Activated CD4-positive, alpha-beta T cell treated with anti-CD3 and anti-CD28 coated beads, Interleukin-2, amount 50 U/mL, for 24 hours (primary cell): Measurements from ENCODE around the gene CDC14A.
"Not testable (repeated sequence)": the region's sequence is repeated elsewhere in the genome, so short reads cannot be mapped to it uniquely, and the experiment has no call there.

Experiments used
- DNase-seq, 2 donors: peaks; one replicate each; pipeline ENCODE4 v3.0.0-alpha.2; 2020; ENCODE audit warnings: low read depth in 1 of 2, low spot score in 1 of 2

CDC14A gene, protein sequence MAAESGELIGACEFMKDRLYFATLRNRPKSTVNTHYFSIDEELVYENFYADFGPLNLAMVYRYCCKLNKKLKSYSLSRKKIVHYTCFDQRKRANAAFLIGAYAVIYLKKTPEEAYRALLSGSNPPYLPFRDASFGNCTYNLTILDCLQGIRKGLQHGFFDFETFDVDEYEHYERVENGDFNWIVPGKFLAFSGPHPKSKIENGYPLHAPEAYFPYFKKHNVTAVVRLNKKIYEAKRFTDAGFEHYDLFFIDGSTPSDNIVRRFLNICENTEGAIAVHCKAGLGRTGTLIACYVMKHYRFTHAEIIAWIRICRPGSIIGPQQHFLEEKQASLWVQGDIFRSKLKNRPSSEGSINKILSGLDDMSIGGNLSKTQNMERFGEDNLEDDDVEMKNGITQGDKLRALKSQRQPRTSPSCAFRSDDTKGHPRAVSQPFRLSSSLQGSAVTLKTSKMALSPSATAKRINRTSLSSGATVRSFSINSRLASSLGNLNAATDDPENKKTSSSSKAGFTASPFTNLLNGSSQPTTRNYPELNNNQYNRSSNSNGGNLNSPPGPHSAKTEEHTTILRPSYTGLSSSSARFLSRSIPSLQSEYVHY

GRCh38 chr1:100352267-100353070, at the start of gene CDC14A:
TSS of gene CDC14A (plus strand) at chr1:100352506. CDS start at chr1:100352955, 449 bp downstream.
- peak; percentile 59 to 70 for DNase-seq

- DNase-seq: no peak
Measured at GRCh38 chr1:100302739-100303138, 49.6 kb upstream of the CDC14A start.

DNA sequence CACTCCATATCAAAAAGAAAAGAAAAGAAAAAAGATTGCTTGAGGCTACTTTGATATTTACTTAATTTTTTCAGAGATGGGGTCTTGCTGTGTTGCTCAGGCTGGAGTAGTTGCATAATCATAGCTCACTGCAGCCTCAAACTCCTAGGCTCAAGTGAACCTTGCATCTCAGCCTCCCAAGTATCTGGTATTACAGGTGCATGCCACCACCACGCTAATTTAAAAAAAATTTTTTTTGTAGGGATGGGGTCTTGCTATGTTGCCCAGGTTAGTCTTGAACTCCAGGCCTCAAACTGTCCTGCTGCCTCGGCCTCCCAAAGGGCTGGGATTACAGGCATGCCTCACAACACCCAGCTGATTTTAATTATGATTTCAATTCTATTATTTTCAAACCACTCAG, 48.1 kb upstream of the CDC14A start:
- no peak for DNase-seq

GRCh38 chr1:100304921-100305320, 47.4 kb upstream of the CDC14A start:
- no peak for DNase-seq

DNA sequence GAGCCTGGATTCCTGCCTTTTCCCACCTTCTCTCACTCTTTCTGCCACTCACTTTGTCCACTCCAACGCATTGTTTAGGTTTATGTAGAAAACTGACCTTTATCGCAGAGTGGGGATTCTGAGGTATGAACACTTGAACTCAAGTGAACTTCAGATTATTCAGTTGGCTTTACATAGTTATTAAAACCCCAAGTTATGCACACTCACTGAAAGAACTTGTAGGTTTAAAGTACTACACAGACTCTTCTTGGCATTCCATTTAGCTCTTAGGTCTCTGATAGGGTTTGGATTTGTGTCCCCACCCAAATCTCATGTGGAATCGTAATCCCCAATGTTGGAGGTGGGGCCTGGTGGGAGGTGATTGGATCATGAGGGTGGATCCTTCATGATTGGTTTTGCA, 46.4 kb upstream of the CDC14A start:
- DNase-seq: no peak

DNA sequence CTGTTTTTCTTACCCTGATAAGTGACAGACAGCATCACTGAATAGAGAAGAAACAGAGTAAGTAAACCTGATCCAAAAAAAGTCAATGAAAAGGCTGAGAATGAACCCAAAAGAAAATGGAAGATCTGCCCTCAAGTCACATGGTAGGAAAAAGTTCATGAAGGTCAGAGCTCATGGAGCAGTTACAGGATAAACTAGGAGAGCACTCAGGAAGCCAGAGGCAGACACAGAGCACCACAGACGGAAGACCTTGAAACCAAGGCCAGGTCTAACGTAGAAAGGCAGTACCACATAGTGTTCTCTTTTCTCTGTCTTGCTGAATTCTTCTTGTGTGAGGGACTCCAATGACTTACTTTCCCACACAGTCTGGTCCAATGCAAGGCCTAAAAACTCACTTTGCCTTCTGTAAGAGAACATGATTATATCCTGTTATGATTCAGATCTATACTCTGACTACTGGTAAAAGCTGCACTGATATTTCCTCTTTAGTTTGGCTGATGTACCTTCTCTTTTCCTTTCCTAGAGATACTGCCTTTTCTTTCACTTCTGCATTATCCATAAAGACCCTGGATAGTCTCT, 45.5 kb upstream of the CDC14A start:
- DNase-seq: no peak

GRCh38 chr1:100308777-100309176, 43.5 kb upstream of the CDC14A start:
- DNase-seq: no peak

DNA sequence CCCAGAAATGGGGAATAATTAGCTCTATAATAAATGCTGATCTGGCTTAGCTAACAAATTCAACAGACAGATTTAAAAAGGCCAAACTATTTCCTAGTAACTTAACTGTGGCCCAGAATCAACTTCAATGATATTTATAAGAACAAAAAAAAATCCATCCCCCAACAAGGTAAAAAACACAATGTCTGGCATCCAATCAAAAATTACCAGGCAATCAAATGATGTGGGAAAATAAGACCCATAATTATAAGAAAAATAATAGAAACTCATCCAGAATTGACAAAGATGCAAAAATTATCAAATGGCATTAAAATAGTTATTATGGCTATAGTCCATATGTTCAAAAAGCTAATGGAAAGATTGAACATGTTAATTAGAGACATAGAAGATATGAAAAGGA, 42.4 kb upstream of the CDC14A start:
- DNase-seq: no peak

DNA sequence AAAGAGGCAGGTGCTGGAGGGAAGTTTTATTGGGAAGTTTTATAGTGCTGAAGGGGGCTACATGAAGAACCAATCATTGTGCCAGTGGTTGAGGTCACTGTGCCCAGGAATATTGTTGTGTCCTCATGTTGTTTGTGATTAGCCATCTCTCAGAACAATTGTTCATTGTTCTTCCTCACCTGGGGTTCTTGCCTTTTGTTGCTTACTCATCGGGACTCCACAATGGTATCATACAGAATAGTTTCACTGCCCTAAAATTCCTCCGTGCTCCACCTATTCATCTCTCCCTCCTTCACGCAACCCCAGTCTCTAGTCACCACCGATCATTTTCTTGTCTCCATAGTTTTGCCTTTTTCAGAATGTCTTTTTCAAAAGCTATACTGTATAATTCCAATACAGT, 38.9 kb upstream of the CDC14A start:
- no peak for DNase-seq

DNA sequence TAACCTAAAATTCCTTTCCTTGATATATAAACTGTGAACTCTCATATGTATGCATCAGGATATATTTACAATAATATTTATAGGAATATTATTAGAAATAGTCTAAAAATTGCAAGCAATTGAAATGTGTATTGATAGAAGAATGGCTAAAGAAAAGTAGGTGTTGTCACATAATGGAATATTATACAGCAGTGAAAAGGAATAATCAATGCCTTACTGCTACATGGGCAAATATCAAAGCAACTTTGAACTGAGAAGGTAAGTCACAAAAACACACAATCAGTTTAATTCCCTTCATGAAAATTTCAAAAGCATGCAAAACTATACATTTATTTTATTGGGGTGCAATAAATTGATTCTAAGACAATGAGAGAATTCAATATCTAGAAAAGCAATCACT, 35.7 kb upstream of the CDC14A start:
- no peak for DNase-seq

DNA sequence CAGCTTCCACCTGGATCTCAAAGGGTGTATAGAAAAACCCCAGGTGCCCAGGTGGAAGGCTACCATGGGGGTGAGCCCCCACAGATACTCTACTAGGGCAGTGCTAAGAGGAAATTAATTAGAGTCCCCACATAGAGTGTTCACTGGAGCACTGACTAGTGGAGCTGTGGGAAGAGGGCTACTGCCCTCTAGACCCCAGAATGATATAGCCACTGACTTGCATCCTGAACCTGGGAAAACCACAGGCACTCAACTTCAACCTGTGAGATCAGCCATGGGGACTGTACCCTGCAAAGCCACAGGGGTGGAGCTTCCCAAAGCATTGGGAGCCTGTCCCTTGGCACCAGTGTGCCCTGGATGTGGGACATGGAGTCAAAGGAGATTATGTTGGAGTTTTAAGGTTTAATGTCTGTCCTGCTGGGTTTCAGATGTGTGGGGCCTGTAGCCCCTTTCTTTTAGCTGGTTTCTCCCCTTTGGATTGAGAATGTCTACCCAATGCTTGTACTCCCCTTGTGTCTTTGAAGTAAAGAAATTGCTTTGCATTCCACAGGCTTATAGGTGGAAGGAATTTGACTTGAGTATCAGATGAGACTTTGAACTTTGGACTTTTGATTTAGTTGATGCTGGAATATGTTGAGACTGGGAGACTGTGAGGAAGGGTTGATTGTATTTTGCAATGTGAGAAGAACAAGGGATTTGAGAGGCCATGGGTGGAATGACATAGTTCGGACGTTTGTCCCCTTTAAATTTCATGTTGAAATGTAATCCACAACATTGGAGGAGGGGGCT, 31.8 kb upstream of the CDC14A start:
- no peak for DNase-seq

DNA sequence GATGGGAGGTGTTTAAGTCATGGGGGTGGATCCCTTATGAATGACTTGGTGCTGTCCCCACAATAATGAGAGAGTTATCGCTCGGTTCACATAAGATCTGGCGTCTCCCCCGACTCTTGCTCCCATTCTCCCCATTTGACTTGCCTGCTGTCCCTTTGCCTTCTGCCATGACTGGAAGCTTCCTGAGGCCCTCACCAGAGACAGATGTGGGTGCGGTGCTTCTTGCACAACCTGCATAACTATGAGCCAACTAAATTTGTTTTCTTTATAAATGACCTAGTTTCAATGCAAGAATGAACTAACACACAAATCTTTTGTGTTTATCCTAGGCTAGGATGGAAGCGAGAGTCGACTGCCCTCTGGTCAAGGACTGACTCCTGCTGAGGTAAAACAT, 31.2 kb upstream of the CDC14A start:
- no peak for DNase-seq

- no peak for DNase-seq
Measured at GRCh38 chr1:100321506-100321905, 30.8 kb upstream of the CDC14A start.

- DNase-seq: no peak
Measured at GRCh38 chr1:100322436-100323211, 29.7 kb upstream of the CDC14A start.

GRCh38 chr1:100323419-100324106, 28.7 kb upstream of the CDC14A start:
- no peak for DNase-seq

DNA sequence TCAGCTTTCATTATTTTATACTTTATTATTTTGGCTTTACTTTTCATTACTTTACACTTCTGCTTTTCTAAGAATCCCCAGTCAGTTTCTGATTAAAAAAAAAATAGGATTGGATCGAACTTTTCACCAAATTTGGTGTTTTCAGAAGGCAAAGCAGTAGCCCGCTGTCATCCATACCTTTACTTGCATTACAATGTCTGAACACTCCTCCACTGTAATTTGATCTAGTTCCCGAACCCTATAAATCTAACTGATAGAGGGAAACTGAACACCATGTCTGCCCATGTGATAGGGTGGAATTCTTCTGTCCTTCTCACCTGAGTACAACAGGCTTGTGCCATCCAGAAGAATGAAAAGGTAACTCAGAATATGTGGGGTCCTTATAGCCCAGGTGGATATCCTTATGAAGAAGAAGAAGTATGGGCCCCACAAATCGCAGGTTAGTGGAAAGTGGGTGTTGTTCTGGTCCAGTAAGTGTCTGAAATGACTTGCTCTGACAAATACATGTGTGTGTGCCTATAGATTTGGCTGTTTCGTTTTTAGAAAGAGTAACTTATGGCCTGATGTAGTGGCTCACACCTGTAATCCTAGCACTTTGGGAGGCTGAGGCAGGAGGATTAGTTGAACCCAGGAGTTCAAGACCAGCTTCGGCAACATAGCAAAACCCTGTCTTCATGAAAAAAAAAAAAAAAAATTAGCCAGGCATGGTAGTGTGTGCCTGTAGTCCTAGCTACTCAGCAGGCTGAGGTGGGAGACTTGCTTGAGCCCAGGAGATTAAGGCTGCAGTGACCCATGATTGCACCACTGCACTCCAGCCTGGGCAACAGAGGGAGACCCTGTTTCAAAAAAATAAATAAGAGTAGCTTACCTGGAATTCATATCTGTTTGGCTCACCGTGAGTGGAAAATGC, 26.6 kb upstream of the CDC14A start:
- DNase-seq: no peak

- not testable (repeated sequence) for DNase-seq
Measured at GRCh38 chr1:100326325-100326670, 26.0 kb upstream of the CDC14A start.

GRCh38 chr1:100328133-100328532, 24.2 kb upstream of the CDC14A start:
- no peak for DNase-seq

GRCh38 chr1:100331146-100331545, 21.2 kb upstream of the CDC14A start:
- not testable (repeated sequence) for DNase-seq
